VCaP (cell line): ENCODE results near the gene MAP3K15.

Experiments
- H3K27ac ChIP-seq: fragments of 450-650 bp; 2 replicates; pipeline ENCODE4 v1.5.1; 2017
- CTCF ChIP-seq: fragments of 450-650 bp; conservative IDR thresholded peaks from 2 replicates; pipeline ENCODE4 v1.5.1; 2017; ENCODE audit warnings: mild to moderate bottlenecking, moderate library complexity

MAP3K15 gene

GRCh38 chrX:19548279-19548678 is 33.0 kb upstream of the MAP3K15 start:
- no peak for TF ChIP-seq CTCF
- no peak overlapping the region for H3K27ac ChIP-seq

GRCh38 chrX:19545651-19546050 is 30.3 kb upstream of the MAP3K15 start:
- no peak overlapping the region for H3K27ac ChIP-seq
- TF ChIP-seq CTCF, result no peak

- peak; percentile 88 for TF ChIP-seq CTCF
- no peak overlapping the region for H3K27ac ChIP-seq
Measured at GRCh38 chrX:19544693-19545305, 29.5 kb upstream of the MAP3K15 start.

GRCh38 chrX:19543951-19544381 is 28.7 kb upstream of the MAP3K15 start:
- H3K27ac ChIP-seq, result no peak overlapping the region
- TF ChIP-seq CTCF, result no peak

GRCh38 chrX:19543020-19543715 is 27.9 kb upstream of the MAP3K15 start:
- no peak overlapping the region for H3K27ac ChIP-seq
- TF ChIP-seq CTCF, result no peak

- no peak for TF ChIP-seq CTCF
- H3K27ac ChIP-seq, result no peak overlapping the region
Measured at GRCh38 chrX:19541931-19542330, 26.6 kb upstream of the MAP3K15 start.

GRCh38 chrX:19541196-19541595 is 25.9 kb upstream of the MAP3K15 start:
- no peak for TF ChIP-seq CTCF
- H3K27ac ChIP-seq, result no peak overlapping the region
